GM12875 (cell line): ENCODE results near the gene DNASE1L3.

ENCODE experiments used
- H3K4me3 ChIP-seq: one replicate; pipeline ENCODE4 v1.5.1; 2011; ENCODE audit warnings: low read depth, low read length, control low read depth
- TF ChIP-seq, protein P1 (sequence below): IDR thresholded peaks from 2 replicates; pipeline ENCODE4 v1.5.1; 2011; ENCODE audit warnings: low read depth, mild to moderate bottlenecking, control low read depth, inconsistent platforms, low read length, moderate library complexity, borderline replicate concordance; ENCODE audit not compliant: insufficient read depth

Gene DNASE1L3

DNA sequence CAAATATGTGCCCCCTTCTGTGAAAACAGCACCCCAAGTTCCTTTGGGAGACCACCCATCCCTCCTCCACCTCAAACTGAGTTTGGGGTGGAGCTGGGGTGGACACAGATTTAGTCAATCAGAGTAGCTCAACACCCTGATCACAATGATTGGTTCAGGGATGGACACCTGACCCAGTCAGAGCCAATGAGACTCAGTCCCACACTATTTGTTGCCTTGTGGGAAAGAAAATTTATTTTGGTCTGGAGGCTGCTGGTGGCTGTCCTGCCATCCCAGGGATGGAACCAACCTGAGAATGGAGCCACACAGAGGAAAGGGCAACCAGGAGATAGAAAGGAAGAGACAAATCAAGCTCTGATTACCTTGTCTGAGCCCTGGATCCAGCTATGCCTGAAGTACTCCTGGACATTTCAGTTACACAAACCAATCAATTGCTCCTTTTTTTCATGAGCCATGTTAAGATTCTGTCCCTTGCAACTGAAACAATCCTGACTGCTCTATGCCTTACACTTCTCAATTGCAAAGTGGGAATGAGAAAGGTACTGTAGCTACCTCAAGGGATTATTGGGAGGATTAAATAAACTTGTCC is 10.6 kb downstream of the DNASE1L3 start:
- no peak overlapping the region for H3K4me3 ChIP-seq
- TF ChIP-seq, protein P1, sequence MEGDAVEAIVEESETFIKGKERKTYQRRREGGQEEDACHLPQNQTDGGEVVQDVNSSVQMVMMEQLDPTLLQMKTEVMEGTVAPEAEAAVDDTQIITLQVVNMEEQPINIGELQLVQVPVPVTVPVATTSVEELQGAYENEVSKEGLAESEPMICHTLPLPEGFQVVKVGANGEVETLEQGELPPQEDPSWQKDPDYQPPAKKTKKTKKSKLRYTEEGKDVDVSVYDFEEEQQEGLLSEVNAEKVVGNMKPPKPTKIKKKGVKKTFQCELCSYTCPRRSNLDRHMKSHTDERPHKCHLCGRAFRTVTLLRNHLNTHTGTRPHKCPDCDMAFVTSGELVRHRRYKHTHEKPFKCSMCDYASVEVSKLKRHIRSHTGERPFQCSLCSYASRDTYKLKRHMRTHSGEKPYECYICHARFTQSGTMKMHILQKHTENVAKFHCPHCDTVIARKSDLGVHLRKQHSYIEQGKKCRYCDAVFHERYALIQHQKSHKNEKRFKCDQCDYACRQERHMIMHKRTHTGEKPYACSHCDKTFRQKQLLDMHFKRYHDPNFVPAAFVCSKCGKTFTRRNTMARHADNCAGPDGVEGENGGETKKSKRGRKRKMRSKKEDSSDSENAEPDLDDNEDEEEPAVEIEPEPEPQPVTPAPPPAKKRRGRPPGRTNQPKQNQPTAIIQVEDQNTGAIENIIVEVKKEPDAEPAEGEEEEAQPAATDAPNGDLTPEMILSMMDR = no peak

DNA sequence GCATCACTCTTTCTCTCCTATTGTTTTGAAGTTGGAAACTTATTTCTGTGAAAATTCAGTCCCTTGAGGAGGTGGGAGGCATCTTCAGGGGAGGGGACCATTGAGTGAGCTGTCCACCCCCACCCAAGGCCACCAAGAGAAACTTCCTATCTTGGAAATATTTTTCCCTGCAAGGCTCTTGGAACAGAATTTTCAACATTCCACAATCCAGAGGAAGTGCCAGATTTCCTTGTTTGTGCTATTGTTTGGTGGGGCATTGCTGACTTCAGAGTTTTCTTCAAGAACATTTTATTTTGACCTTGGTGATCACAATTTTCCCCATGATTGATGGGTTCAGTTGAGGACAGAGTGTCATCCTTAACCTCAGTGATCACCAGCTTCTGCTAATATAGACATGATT is 12.0 kb downstream of the DNASE1L3 start:
- TF ChIP-seq, protein P1 = no peak
- H3K4me3 ChIP-seq = no peak overlapping the region

DNA sequence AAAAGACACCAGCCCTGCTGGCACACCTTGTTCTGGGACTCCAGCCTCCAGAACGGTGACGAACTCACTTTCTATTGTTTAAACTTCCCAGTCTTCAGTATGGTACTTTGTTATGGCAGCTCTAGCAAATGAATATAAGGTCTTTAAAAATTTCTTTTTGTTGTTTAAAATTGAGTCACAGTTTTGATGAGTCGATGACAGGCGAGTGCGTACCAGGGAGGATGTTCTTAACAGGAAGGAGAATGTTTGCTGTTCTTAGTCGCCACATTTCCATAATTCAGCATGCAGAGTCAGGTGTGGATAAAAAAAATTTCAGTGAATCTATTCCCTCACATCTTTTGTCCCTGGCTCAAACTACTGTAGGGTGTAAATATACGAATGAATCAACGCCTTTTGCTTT is 12.4 kb downstream of the DNASE1L3 start:
- TF ChIP-seq, protein P1 = no peak

DNA sequence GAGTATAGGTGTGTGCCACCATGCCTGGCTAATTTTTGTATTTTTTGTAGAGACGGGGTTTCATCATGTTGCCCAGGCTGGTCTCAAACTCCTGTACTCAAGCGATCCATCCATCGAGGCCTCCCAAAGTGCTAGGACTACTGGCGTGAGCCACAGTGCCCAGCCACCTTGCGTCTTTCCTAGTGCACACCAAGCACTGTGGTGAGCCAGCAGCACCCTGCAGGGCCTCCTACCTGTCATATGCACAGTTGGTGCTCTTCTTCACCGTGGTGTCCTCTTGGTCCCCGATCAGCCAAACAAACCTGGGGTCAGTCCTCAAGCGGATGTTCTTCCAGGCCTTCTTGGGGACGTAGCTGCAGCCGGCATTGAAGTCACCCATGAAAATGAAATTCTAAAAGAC is 13.2 kb downstream of the DNASE1L3 start:
- no peak overlapping the region for H3K4me3 ChIP-seq
- TF ChIP-seq, protein P1 = no peak

More for the DNA sequence above, 12.4 kb downstream of the DNASE1L3 start:
- no peak overlapping the region for H3K4me3 ChIP-seq

DNA sequence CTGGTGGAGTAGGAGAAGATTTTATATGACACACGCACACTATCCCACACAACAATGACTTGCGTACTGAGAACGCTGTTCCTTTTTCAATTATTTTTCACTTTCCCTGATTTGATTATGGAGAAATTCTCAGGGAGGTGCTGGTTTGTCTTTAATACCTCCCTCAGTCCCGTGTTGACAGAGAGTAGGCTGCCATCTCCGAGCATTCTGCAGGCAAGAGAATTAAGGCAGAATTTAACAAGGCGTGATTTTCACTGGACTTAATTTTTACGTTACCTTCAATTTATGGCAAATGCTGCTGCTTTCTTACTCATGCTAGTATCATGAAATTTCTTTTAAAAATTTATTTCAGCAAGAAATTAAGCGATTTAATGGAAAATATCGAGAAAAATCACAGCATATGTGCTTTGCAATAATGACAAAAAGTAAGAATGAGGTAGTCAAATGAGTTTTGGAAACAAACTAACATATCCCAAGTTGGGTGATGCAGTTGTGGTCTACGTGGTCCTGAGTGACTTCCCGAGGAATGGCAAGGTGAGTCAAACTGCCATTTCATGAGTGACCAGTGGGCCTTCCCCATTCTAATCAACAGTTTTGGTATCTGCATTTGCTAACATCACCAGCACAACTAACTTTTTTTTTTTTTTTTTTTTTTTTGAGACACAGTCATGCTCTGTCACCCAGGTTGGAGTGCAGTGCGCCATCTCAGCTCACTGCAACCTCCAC is 16.9 kb downstream of the DNASE1L3 start:
- H3K4me3 ChIP-seq = no peak overlapping the region
- TF ChIP-seq, protein P1 = no peak

DNA sequence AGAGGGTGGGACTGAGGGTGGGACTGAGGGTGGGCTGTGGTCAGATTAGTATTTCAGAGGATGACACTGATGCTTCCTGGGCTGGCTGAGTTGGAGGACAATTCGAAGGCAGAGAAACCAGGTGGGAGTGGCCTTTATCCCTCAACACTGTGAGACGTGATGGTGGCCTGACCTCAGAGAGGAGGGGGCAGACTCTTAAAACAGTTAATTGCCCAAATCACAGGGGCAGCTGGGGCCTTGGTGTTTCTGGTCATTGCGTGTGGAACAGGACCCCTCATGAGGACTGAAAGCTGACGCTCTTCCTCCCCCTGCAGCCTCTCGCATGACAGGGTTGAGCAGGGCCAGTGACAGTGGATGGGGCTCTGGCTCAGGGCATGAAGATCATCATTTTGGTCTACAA is 18.7 kb downstream of the DNASE1L3 start:
- no peak overlapping the region for H3K4me3 ChIP-seq
- TF ChIP-seq, protein P1 = no peak
